ENCODE data around the gene ARHGEF38.

GRCh38 chr4:105677709-105678108 lies 125.3 kb downstream of the ARHGEF38 start:
- TF ChIP-seq POLR2AphosphoS5 (IDR thresholded peaks at IDR 0.05) (no peak), CTCF (IDR thresholded peaks at IDR 0.05) (no peak), POLR2A (IDR thresholded peaks at IDR 0.05) (no peak), EP300 (IDR thresholded peaks at IDR 0.05) (no peak)
